ENCODE results near the gene AUTS2.

AUTS2 gene

GRCh38 chr7:69690329-69690728, 92.1 kb downstream of the AUTS2 start:
- Histone ChIP-seq H3K36me3 (ENCODE audit: control insufficient read depth in 2 of 2, insufficient read depth in 1 of 2, low read length in 2 of 2) (no peaks in the 10 kb centered on the region), H3K4me3 (ENCODE audit: low read depth, low read length) (no peak overlapping the region), H3K27ac (ENCODE audit: extremely low read depth, low read depth, low read length) (no peak overlapping the region), H3K4me1 (ENCODE audit: control insufficient read depth, insufficient read depth, low read length) (peaks cover 28% of the 10 kb centered on the region), H3K9me3 (ENCODE audit: control insufficient read depth, insufficient read depth, low read depth, low read length) (no peaks in the 10 kb centered on the region)
- ChIA-PET CTCF (no interaction called here), POLR2A (no interaction called here)
- TF ChIP-seq, protein P1, sequence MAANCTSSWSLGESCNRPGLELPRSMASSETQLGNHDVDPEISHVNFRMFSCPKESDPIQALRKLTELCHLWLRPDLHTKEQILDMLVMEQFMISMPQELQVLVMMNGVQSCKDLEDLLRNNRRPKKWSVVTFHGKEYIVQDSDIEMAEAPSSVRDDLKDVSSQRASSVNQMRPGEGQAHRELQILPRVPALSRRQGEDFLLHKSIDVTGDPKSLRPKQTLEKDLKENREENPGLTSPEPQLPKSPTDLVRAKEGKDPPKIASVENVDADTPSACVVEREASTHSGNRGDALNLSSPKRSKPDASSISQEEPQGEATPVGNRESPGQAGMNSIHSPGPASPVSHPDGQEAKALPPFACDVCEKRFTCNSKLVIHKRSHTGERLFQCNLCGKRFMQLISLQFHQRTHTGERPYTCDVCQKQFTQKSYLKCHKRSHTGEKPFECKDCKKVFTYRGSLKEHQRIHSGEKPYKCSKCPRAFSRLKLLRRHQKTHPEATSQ (tag by site-specific recombination; IDR thresholded peaks at IDR 0.05) = no peak
- TF ChIP-seq CTCF (tag by site-specific recombination; IDR thresholded peaks at IDR 0.05) (no peak), ZXDB (tag by site-specific recombination; IDR thresholded peaks at IDR 0.05) (no peak), ZNF146 (tag by site-specific recombination; IDR thresholded peaks at IDR 0.05) (no peak), ZNF112 (tag by site-specific recombination; IDR thresholded peaks at IDR 0.05) (no peak), ZNF274 (IDR thresholded peaks at IDR 0.05; ENCODE audit: low read length) (no peak), ZNF274 (tag by site-specific recombination; IDR thresholded peaks at IDR 0.05; ENCODE audit: borderline replicate concordance) (no peak), ZNF530 (tag by site-specific recombination; IDR thresholded peaks at IDR 0.05; ENCODE audit: low read depth) (no peak), GFI1B (tag by site-specific recombination; IDR thresholded peaks at IDR 0.05) (no peak), ZNF76 (tag by site-specific recombination; IDR thresholded peaks at IDR 0.05; ENCODE audit: borderline replicate concordance, low read depth) (no peak), ZNF133 (tag by site-specific recombination; IDR thresholded peaks at IDR 0.05) (no peak), WT1 (tag by site-specific recombination; IDR thresholded peaks at IDR 0.05) (no peak), ZNF548 (tag by site-specific recombination; IDR thresholded peaks at IDR 0.05) (no peak)

DNA sequence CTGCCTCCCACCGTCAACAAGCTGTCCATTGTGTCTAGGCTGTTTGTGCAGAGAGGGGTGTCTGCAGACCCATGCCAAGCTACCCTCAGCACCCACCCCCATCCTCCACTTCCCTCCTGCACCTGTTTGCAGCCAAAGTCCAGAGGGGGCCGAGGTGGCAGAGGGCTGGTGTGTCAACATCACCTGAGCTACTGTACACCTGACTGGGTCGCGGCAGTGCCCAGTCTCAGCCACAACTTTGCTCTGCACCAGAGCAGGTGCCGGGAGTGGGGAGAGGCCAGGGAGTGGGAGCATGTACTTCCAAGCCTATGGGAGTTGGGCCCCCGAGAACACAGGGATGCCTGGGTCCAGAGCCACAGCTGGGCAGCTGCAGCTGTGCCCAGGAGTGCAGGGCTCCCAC, 93.1 kb downstream of the AUTS2 start:
- H3K36me3 ChIP-seq (ENCODE audit: control insufficient read depth in 2 of 2, insufficient read depth in 1 of 2, low read length in 2 of 2) = no peaks in the 10 kb centered on the region
- no peak overlapping the region for H3K27ac ChIP-seq (ENCODE audit: extremely low read depth, low read depth, low read length)
- TF ChIP-seq ZNF174 (tag by site-specific recombination; IDR thresholded peaks at IDR 0.05) = no peak
- no peak for TF ChIP-seq ZNF521 (tag by site-specific recombination; IDR thresholded peaks at IDR 0.05)
- no peak for TF ChIP-seq ZNF169 (tag by site-specific recombination; IDR thresholded peaks at IDR 0.05)
- no peak for TF ChIP-seq ZNF48 (tag by site-specific recombination; IDR thresholded peaks at IDR 0.05)
- TF ChIP-seq GFI1B (tag by site-specific recombination; IDR thresholded peaks at IDR 0.05) = no peak
- no peak for TF ChIP-seq ZNF433 (tag by site-specific recombination; IDR thresholded peaks at IDR 0.05; ENCODE audit: low read depth)
- CTCF ChIA-PET = interaction anchor here (0.7 kb wide), 1 partner anchor 75 kb away, joined by 3 read pairs; no protein-coding TSS in a partner anchor
- POLR2A ChIA-PET = no interaction called here
- H3K4me3 ChIP-seq (ENCODE audit: low read depth, low read length) = no peak overlapping the region
- H3K9me3 ChIP-seq (ENCODE audit: control insufficient read depth, insufficient read depth, low read depth, low read length) = no peaks in the 10 kb centered on the region
- peaks cover 31% of the 10 kb centered on the region for H3K4me1 ChIP-seq (ENCODE audit: control insufficient read depth, insufficient read depth, low read length)

- Histone ChIP-seq H3K27ac (ENCODE audit: extremely low read depth, low read depth, low read length) (no peak overlapping the region), H3K4me3 (ENCODE audit: low read depth, low read length) (no peak overlapping the region), H3K9me3 (ENCODE audit: control insufficient read depth, insufficient read depth, low read depth, low read length) (no peaks in the 10 kb centered on the region), H3K36me3 (ENCODE audit: control insufficient read depth in 2 of 2, insufficient read depth in 1 of 2, low read length in 2 of 2) (no peaks in the 10 kb centered on the region), H3K4me1 (ENCODE audit: control insufficient read depth, insufficient read depth, low read length) (peaks cover 32% of the 10 kb centered on the region)
- ChIA-PET CTCF (interaction anchor here (0.7 kb wide), 2 partner anchors 76 to 94 kb away, joined by 3 read pairs; no protein-coding TSS in a partner anchor), POLR2A (no interaction called here)
- no peak for TF ChIP-seq ZNF48 (tag by site-specific recombination; IDR thresholded peaks at IDR 0.05)
- no peak for TF ChIP-seq MEIS1 (CRISPR knock-in tag; IDR thresholded peaks at IDR 0.05; ENCODE audit: borderline replicate concordance)
- no peak for TF ChIP-seq KLF7 (tag by site-specific recombination; IDR thresholded peaks at IDR 0.05; ENCODE audit: borderline replicate concordance)
- no peak for TF ChIP-seq KLF8 (tag by site-specific recombination; IDR thresholded peaks at IDR 0.05)
- TF ChIP-seq OSR2 (tag by site-specific recombination; IDR thresholded peaks at IDR 0.05) = no peak
- TF ChIP-seq ZNF155 (tag by site-specific recombination; IDR thresholded peaks at IDR 0.05) = no peak
- no peak for TF ChIP-seq ZFP41 (tag by site-specific recombination; IDR thresholded peaks at IDR 0.05; ENCODE audit: borderline replicate concordance)
- no peak for TF ChIP-seq ZNF362 (tag by site-specific recombination; IDR thresholded peaks at IDR 0.05)
- TF ChIP-seq ZSCAN30 (tag by site-specific recombination; IDR thresholded peaks at IDR 0.05) = no peak
These were observed 93.5 kb downstream of the AUTS2 start for GRCh38 chr7:69691734-69692133.
